GM19035 (cell line): ENCODE measurements around the gene MRPL27.

Experiments
- ATAC-seq: cut with Tn5 transposase; IDR thresholded peaks from one replicate; pipeline ENCODE4 v1.9.1; 2021; ENCODE audit not compliant: unreplicated experiment

Gene MRPL27

DNA sequence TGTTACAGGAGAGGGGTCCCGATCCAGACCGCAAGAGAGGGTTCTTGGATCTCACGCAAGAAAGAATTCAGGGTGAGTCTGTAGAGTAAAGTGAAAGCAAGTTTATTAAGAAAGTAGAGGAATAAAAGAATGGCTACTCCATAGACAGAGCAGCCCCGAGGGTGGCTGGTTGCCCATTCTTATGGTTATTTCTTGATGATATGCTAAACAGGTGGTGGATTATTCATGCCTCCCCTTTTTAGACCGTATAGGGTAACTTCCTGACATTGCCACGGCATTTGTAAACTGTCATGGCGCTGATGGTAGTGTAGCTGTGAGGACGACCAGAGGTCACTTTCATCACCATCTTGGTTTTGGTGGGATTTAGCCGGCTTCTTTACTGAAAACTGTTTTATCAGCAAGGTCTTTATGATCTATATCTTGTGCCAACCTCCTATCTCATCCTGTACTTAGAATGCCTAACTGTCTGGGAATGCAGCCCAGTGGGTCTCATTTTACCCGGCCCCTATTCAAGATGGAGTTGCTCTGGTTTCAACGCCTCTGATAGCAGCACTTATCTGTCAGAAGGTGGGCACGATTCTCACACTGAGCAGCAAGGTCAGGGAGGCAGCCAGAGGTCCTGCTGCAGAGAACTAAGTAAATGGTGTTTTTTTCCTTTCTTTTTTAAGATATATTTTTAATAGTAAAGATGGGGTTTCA, 53.5 kb downstream of the MRPL27 start:
- ATAC-seq: no peak

- ATAC-seq: no peak
Measured at GRCh38 chr17:50318501-50319285, 54.3 kb downstream of the MRPL27 start.
